Astrocyte (in vitro differentiated cells and primary cell): ENCODE results near the gene CDK17.

Source experiments
- CTCF ChIP-seq: IDR thresholded peaks from 2 replicates; pipeline ENCODE4 v1.5.1; 2011; ENCODE audit warnings: low read depth, mild to moderate bottlenecking, inconsistent platforms, low read length, moderate library complexity; ENCODE audit not compliant: insufficient read depth
- EZH2 ChIP-seq: IDR thresholded peaks from 2 replicates; pipeline ENCODE4 v1.6.1; 2012; ENCODE audit warnings: mild to moderate bottlenecking, low read length, inconsistent platforms; ENCODE audit not compliant: insufficient read depth

- TF ChIP-seq CTCF (no peak), EZH2 (no peak)
Observed at GRCh38 chr12:96343347-96343954, 56.8 kb downstream of the CDK17 start.
